Pancreas (tissue), 10 donors: ENCODE results near the gene SKI. TPM values are rescaled to one million over a fixed set of nuclear protein-coding genes. Genes with fewer than 3 reads are reported as not detected.
A peak's percentile ranks its signal among the peaks of the same experiment; 100 is the strongest.

Experiments
- ATAC-seq, 4 donors: fragments of 200-7000 bp; cut with Tn5 transposase; one replicate each; pipeline versions ENCODE4 v1.8.0 to v1.9.1; 2020; ENCODE audit warnings: mild to moderate bottlenecking in 4 of 4, moderate library complexity in 4 of 4
- DNase-seq, 6 donors: peaks; one replicate each; pipeline ENCODE4 v3.0.0-alpha.2; 2020
- FAIRE-seq: peaks from 2 replicates; lab custom pipeline; 2012; peaks lifted over from hg19 to GRCh38; lab: Jason Lieb, UNC
- H3K27ac ChIP-seq, 4 donors: fragments of 200-600 bp; sonication (generic); 1 replicate in 3 of 4; 2 replicates in 1 of 4; pipeline versions ENCODE4 v1.5.0 to v1.8.0; 2020
- H3K27me3 ChIP-seq, 4 donors: fragments of 200-600 bp; one replicate each; pipeline ENCODE4 v1.8.0; 2021
- H3K36me3 ChIP-seq, 3 donors: fragments of 200-600 bp; sonication (generic) in 1 of 3; one replicate each; pipeline versions ENCODE4 v1.5.0 to v1.8.0; 2020 to 2021
- H3K4me1 ChIP-seq, 3 donors: fragments of 200-600 bp; one replicate each; pipeline ENCODE4 v1.8.0; 2021
- H3K4me3 ChIP-seq, 4 donors: fragments of 200-600 bp; sonication (generic) in 2 of 4; one replicate each; pipeline versions ENCODE4 v1.5.0 to v1.8.0; 2020 to 2021
- H3K9me3 ChIP-seq, 4 donors: fragments of 200-600 bp; one replicate each; pipeline ENCODE4 v1.8.0; 2021
- CTCF ChIP-seq, 4 donors: fragments of 200-600 bp; sonication (generic) in 3 of 4; IDR thresholded peaks; one replicate each; pipeline versions ENCODE4 v1.5.0 to v1.8.0; 2021; ENCODE audit warnings: antibody characterized with exemption in 4 of 4
- WGBS, 2 donors: extraction: QIAGEN DNeasy Blood & Tissue Kit; methylation state at CpG; one replicate each; pipeline ENCODE4 v1.1.7; 2013; 5-methylcytosine and 5-hydroxymethylcytosine counted together
- intact Hi-C, 3 donors: fragments of 100-400 bp; cut with DNase I; formaldehyde crosslinking; loops; one replicate each; pipeline versions ENCODE4 v1.11.1 to v1.14.2; 2022
- polyA plus RNA-seq, 2 donors: library from polyadenylated mRNA; stranded (reverse); fragments of 200-250 nt; gene quantifications; one replicate each; pipeline ENCODE4 v1.2.3, GENCODE V29; 2013
- total RNA-seq, 6 donors: library from RNA; stranded (reverse); fragmentation: NEBNext Ultra II Directional in 4 of 6; extraction: Animal tissue kit (Norgen Biotek cat#: 25700) in 4 of 6; gene quantifications; one replicate each; pipeline versions ENCODE4 v1.2.1 to v1.2.4, GENCODE V29; 2021 to 2023
- donor health status: healthy with polysubstance abuse.
- donor health status: DM: no; HTN: no; CAD: no; lungs with moderate emphysema.
- donor health status: DM: no; HTN: no; CAD: no.
- donor health status: control.
- donor health status: control.
- donor health status: Bipolar disorder and iron deficiency.
- donor health status: DM: yes; HTN: yes; CAD: no.
- donor health status: DM: no; HTN: no; CAD: no.
- donor health status: DM: no; HTN: no; CAD: no.
- donor health status: DM: yes; HTN: yes; CAD: no.

The SKI gene
- total and polyA plus RNA-seq, 8 donors = 8.6 to 27.9 (median 14.0) TPM

DNA sequence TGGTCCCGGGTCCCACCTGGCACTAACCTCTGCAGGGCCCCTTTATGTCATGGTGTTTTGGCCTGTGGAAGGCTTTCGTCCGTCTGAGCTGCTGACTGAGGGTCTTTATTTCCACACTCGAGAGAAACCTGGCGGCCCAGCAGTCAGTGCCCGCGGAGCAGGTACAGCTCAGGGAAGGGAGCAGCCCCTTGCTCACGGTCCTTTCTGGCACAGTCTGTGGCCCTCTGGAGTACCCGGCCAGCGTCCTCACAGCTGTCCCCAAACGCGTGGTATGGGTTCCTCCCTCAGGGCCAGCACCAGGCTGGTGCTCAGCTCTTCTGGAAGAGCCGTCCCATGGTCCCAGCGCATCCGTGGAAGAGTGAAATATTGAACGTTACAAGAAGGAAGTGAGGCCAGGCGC lies 24.3 kb downstream of the SKI start:
- ATAC-seq = no peak
- peaks cover 18 to 32% (median 27%) of the 10 kb centered on the region in 3 donors for H3K4me1 ChIP-seq
- TF ChIP-seq CTCF (IDR thresholded peaks at IDR 0.05) = no peak
- 91 to 92% methylated on average over 17 of the region's 17 CpGs for WGBS, 2 donors
- no peak for FAIRE-seq
- no peaks in the 10 kb centered on the region for H3K36me3 ChIP-seq
- no peak overlapping the region for H3K4me3 ChIP-seq
- H3K9me3 ChIP-seq = no peaks in the 10 kb centered on the region
- intact Hi-C loops = no loop called here
- H3K27ac ChIP-seq = no peak overlapping the region
- no peaks in the 10 kb centered on the region for H3K27me3 ChIP-seq
- DNase-seq = peak in 1 of 6 donors; percentile 49

GRCh38 chr1:2253036-2253796 lies 25.1 kb downstream of the SKI start:
- Histone ChIP-seq H3K36me3 (no peaks in the 10 kb centered on the region), H3K9me3 (no peaks in the 10 kb centered on the region), H3K4me1 (peaks cover 10 to 27% (median 19%) of the 10 kb centered on the region in 3 donors), H3K27ac (no peak overlapping the region), H3K27me3 (no peaks in the 10 kb centered on the region), H3K4me3 (no peak overlapping the region)
- WGBS, 2 donors = 90 to 94% methylated on average over 20 of the region's 20 CpGs
- DNase-seq (peak in 1 of 6 donors; percentile 57), FAIRE-seq (no peak), ATAC-seq (no peak)
- intact Hi-C loops = no loop called here
- no peak for TF ChIP-seq CTCF (IDR thresholded peaks at IDR 0.05)

DNA sequence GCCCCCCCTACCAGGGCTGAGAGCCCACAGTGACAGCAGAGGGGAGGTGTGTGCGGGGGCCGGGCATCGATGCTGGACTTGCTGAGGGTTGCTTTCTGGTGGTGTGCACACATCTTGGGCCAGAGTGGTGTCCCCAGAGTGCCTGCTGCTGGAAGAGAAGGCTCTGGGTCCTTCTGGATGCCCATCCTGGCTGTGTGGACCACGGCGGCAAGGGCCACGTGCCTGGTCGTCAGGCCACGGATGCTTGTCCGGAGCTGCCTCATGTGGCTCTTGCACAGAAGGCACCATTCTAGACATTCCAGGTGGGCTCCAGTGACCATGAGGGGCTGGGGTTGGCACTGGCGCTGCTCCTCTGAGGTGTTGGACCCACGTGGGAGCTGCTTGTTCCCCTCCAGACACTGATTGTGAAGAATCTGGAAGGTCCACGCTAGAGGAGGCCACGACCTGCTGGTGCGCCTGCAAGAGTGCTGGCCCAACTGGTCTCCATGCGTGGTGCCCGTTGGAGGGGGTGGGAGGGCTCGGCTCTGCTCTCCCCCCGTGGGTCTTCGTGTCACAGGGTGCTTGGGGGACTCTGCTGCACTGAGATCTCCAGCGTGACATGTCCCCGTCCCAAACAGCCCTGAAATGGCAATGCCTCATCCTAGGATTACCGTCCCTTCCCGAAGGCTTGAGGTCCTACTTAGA lies 25.8 kb downstream of the SKI start:
- intact Hi-C loops = no loop called here
- FAIRE-seq (no peak), DNase-seq (peak in 1 of 6 donors; percentile 56), ATAC-seq (no peak)
- TF ChIP-seq CTCF (IDR thresholded peaks at IDR 0.05) = no peak
- no peak overlapping the region for H3K27ac ChIP-seq
- H3K4me3 ChIP-seq = no peak overlapping the region
- peaks cover 4 to 21% (median 12%) of the 10 kb centered on the region in 3 donors for H3K4me1 ChIP-seq
- H3K9me3 ChIP-seq = no peaks in the 10 kb centered on the region
- no peaks in the 10 kb centered on the region for H3K36me3 ChIP-seq
- H3K27me3 ChIP-seq = no peaks in the 10 kb centered on the region
- WGBS, 2 donors = 95 to 98% methylated on average over 23 of the region's 23 CpGs

- peaks cover 0 to 15% (median 7%) of the 10 kb centered on the region in 3 donors for H3K4me1 ChIP-seq
Measured at GRCh38 chr1:2255047-2255419, 26.9 kb downstream of the SKI start.

More at GRCh38 chr1:2255047-2255419, 26.9 kb downstream of the SKI start:
- no peak for FAIRE-seq
- no peaks in the 10 kb centered on the region for H3K36me3 ChIP-seq
- no peak for DNase-seq
- H3K27ac ChIP-seq = peak overlapping the region in 2 of 4 donors; percentile 52 to 61
- WGBS, 2 donors = 88 to 93% methylated on average over 6 of the region's 6 CpGs
- no peak for TF ChIP-seq CTCF (IDR thresholded peaks at IDR 0.05)
- no peaks in the 10 kb centered on the region for H3K9me3 ChIP-seq
- no peaks in the 10 kb centered on the region for H3K27me3 ChIP-seq
- no peak overlapping the region for H3K4me3 ChIP-seq
- no peak for ATAC-seq
- intact Hi-C loops = no loop called here
